KOPT-K1 (cell line): ENCODE data around the gene SYCP2L.
"Not testable (repeated sequence)": the region's sequence is repeated elsewhere in the genome, so short reads cannot be mapped to it uniquely, and the experiment has no call there.

ENCODE experiments used
- H3K27ac ChIP-seq: fragments of 200-600 bp; sonication (generic); 2 replicates; pipeline ENCODE4 v1.5.1; 2016; ENCODE audit warnings: antibody characterized with exemption, mild to moderate bottlenecking, low read depth, low read length; ENCODE audit not compliant: poor library complexity, severe bottlenecking
- H3K36me3 ChIP-seq: fragments of 200-600 bp; sonication (generic); 2 replicates; pipeline ENCODE4 v1.5.1; 2017; ENCODE audit warnings: antibody characterized with exemption, mild to moderate bottlenecking, low read length, moderate library complexity; ENCODE audit not compliant: insufficient read depth
- H3K9me3 ChIP-seq: fragments of 200-600 bp; sonication (generic); 2 replicates; pipeline ENCODE4 v1.5.1; 2017; ENCODE audit warnings: antibody characterized with exemption, low read length, mild to moderate bottlenecking; ENCODE audit not compliant: insufficient read depth, poor library complexity, severe bottlenecking

The SYCP2L gene

GRCh38 chr6:10961837-10962236 is 75.0 kb downstream of the SYCP2L start:
- no peak overlapping the region for H3K27ac ChIP-seq
- H3K36me3 ChIP-seq = no peaks in the 10 kb centered on the region
- H3K9me3 ChIP-seq = peaks cover 11% of the 10 kb centered on the region

- H3K36me3 ChIP-seq = no peaks in the 10 kb centered on the region
- no peak overlapping the region for H3K27ac ChIP-seq
- H3K9me3 ChIP-seq = peaks cover 17% of the 10 kb centered on the region
Measured at GRCh38 chr6:10962673-10963072, 75.8 kb downstream of the SYCP2L start.

GRCh38 chr6:10963113-10963512 is 76.3 kb downstream of the SYCP2L start:
- Histone ChIP-seq H3K36me3 (no peaks in the 10 kb centered on the region), H3K27ac (no peak overlapping the region), H3K9me3 (peaks cover 21% of the 10 kb centered on the region)

- no peak overlapping the region for H3K27ac ChIP-seq
- H3K36me3 ChIP-seq = no peaks in the 10 kb centered on the region
- peaks cover 24% of the 10 kb centered on the region for H3K9me3 ChIP-seq
Measured at GRCh38 chr6:10964684-10965083, 77.8 kb downstream of the SYCP2L start.

GRCh38 chr6:10968776-10969175 is 81.9 kb downstream of the SYCP2L start:
- Histone ChIP-seq H3K9me3 (peaks cover 24% of the 10 kb centered on the region), H3K27ac (no peak overlapping the region), H3K36me3 (no peaks in the 10 kb centered on the region)

- Histone ChIP-seq H3K36me3 (no peaks in the 10 kb centered on the region), H3K27ac (no peak overlapping the region), H3K9me3 (peaks cover 22% of the 10 kb centered on the region)
Measured at GRCh38 chr6:10970731-10971130, 83.9 kb downstream of the SYCP2L start.

GRCh38 chr6:10972196-10972595 is 85.3 kb downstream of the SYCP2L start:
- Histone ChIP-seq H3K9me3 (peaks cover 11% of the 10 kb centered on the region), H3K36me3 (no peaks in the 10 kb centered on the region), H3K27ac (no peak overlapping the region)

- Histone ChIP-seq H3K36me3 (no peaks in the 10 kb centered on the region), H3K27ac (no peak overlapping the region)
Measured at GRCh38 chr6:10976571-10976970, 89.7 kb downstream of the SYCP2L start.

GRCh38 chr6:10977231-10977968 is 90.5 kb downstream of the SYCP2L start:
- H3K27ac ChIP-seq = no peak overlapping the region
- H3K9me3 ChIP-seq = no peaks in the 10 kb centered on the region
- H3K36me3 ChIP-seq = no peaks in the 10 kb centered on the region

More at GRCh38 chr6:10976571-10976970, 89.7 kb downstream of the SYCP2L start:
- no peaks in the 10 kb centered on the region for H3K9me3 ChIP-seq

- Histone ChIP-seq H3K27ac (no peak overlapping the region), H3K36me3 (no peaks in the 10 kb centered on the region), H3K9me3 (no peaks in the 10 kb centered on the region)
Measured at GRCh38 chr6:10979603-10980002, 92.8 kb downstream of the SYCP2L start.

- H3K36me3 ChIP-seq = no peaks in the 10 kb centered on the region
- H3K27ac ChIP-seq = no peak overlapping the region
- no peaks in the 10 kb centered on the region for H3K9me3 ChIP-seq
Measured at GRCh38 chr6:10981409-10981808, 94.6 kb downstream of the SYCP2L start.

GRCh38 chr6:10984959-10985358 is 98.1 kb downstream of the SYCP2L start:
- not testable (repeated sequence) for H3K36me3 ChIP-seq, H3K27ac ChIP-seq, H3K9me3 ChIP-seq

- H3K27ac ChIP-seq = no peak overlapping the region
- H3K9me3 ChIP-seq = no peaks in the 10 kb centered on the region
- H3K36me3 ChIP-seq = no peaks in the 10 kb centered on the region
Measured at GRCh38 chr6:10989587-10989986, 102.7 kb downstream of the SYCP2L start.

GRCh38 chr6:10991115-10991514 is 104.3 kb downstream of the SYCP2L start:
- Histone ChIP-seq H3K27ac (no peak overlapping the region), H3K36me3 (no peaks in the 10 kb centered on the region)

GRCh38 chr6:10993896-10994295 is 107.0 kb downstream of the SYCP2L start:
- Histone ChIP-seq H3K27ac (no peak overlapping the region), H3K9me3 (no peaks in the 10 kb centered on the region), H3K36me3 (no peaks in the 10 kb centered on the region)

More at GRCh38 chr6:10991115-10991514, 104.3 kb downstream of the SYCP2L start:
- H3K9me3 ChIP-seq = no peaks in the 10 kb centered on the region

- H3K9me3 ChIP-seq = no peaks in the 10 kb centered on the region
- H3K27ac ChIP-seq = no peak overlapping the region
- H3K36me3 ChIP-seq = no peaks in the 10 kb centered on the region
Measured at GRCh38 chr6:10995114-10995707, 108.4 kb downstream of the SYCP2L start.
